ENCODE results near the gene CCDC15.
A peak's percentile ranks its signal among the peaks of the same experiment; 100 is the strongest.

CCDC15 gene

GRCh38 chr11:124941703-124942102 is 12.3 kb upstream of the CCDC15 start:
- TF ChIP-seq CTCF (IDR thresholded peaks at IDR 0.05; ENCODE audit: low read depth, low read length): no peak
- no peak overlapping the region for H3K4me3 ChIP-seq (replicated peaks in 1 of 2; ENCODE audit: low read depth in 2 of 2, low read length in 2 of 2)

GRCh38 chr11:124942466-124943253 is 11.3 kb upstream of the CCDC15 start:
- no peak for DNase-seq (ENCODE audit: low read depth in 2 of 2)
- no peak overlapping the region for H3K4me3 ChIP-seq (replicated peaks in 1 of 2; ENCODE audit: low read depth in 2 of 2, low read length in 2 of 2)
- no peak for TF ChIP-seq CTCF (IDR thresholded peaks at IDR 0.05; ENCODE audit: low read depth, low read length)

More at GRCh38 chr11:124941703-124942102, 12.3 kb upstream of the CCDC15 start:
- no peak for DNase-seq (ENCODE audit: low read depth in 2 of 2)

- peak; percentile 11 for TF ChIP-seq CTCF (IDR thresholded peaks at IDR 0.05; ENCODE audit: low read depth, low read length)
- H3K4me3 ChIP-seq (replicated peaks in 1 of 2; ENCODE audit: low read depth in 2 of 2, low read length in 2 of 2): no peak overlapping the region
- no peak for DNase-seq (ENCODE audit: low read depth in 2 of 2)
These were observed 10.8 kb upstream of the CCDC15 start for GRCh38 chr11:124943254-124943616.

GRCh38 chr11:124943741-124944140 is 10.3 kb upstream of the CCDC15 start:
- no peak for DNase-seq (ENCODE audit: low read depth in 2 of 2)
- no peak for TF ChIP-seq CTCF (IDR thresholded peaks at IDR 0.05; ENCODE audit: low read depth, low read length)

GRCh38 chr11:124944565-124944964 is 9.4 kb upstream of the CCDC15 start:
- DNase-seq (ENCODE audit: low read depth in 2 of 2): no peak
- no peak overlapping the region for H3K4me3 ChIP-seq (replicated peaks in 1 of 2; ENCODE audit: low read depth in 2 of 2, low read length in 2 of 2)
- TF ChIP-seq CTCF (IDR thresholded peaks at IDR 0.05; ENCODE audit: low read depth, low read length): no peak

More at GRCh38 chr11:124943741-124944140, 10.3 kb upstream of the CCDC15 start:
- no peak overlapping the region for H3K4me3 ChIP-seq (replicated peaks in 1 of 2; ENCODE audit: low read depth in 2 of 2, low read length in 2 of 2)

- no peak overlapping the region for H3K4me3 ChIP-seq (replicated peaks in 1 of 2; ENCODE audit: low read depth in 2 of 2, low read length in 2 of 2)
- no peak for DNase-seq (ENCODE audit: low read depth in 2 of 2)
- TF ChIP-seq CTCF (IDR thresholded peaks at IDR 0.05; ENCODE audit: low read depth, low read length): no peak
These were observed 8.2 kb upstream of the CCDC15 start for GRCh38 chr11:124945826-124946225.
